ENCODE results near the gene GASK1A. TPM values are rescaled to one million over a fixed set of nuclear protein-coding genes. Genes with fewer than 3 reads are reported as not detected.

GASK1A gene
- total RNA-seq, 2 donors from 2014 or later: not detected

GRCh38 chr3:43097400-43098080, 118.4 kb downstream of the GASK1A start:
- Mint-ChIP-seq H3K36me3 (no peaks in the 10 kb centered on the region), H3K27ac (no peak overlapping the region), H3K9me3 (no peaks in the 10 kb centered on the region)
- DNase-seq (ENCODE audit: low spot score in 2 of 2): no peak
- ATAC-seq: no peak

DNA sequence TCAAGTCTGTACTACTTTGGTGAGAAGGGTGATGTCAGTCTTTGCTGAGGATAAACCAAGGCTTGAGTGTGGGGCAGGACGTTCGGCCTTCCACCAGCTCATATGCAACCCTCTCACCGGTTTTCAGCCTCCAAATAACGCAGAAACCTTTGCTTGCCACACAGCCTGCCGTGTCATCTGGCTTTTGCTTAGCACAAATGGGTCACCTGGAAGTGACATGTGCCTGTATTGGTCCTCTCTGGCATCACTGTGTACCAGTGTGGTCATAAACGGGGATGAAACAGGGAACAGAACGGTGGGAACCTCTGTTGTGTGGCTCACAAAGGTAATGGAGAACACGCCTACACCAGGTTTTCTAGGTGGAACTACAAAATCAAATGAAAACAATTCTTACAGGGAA, 119.7 kb downstream of the GASK1A start:
- no peak for ATAC-seq
- H3K9me3 Mint-ChIP-seq: no peaks in the 10 kb centered on the region
- H3K27ac Mint-ChIP-seq: no peak overlapping the region
- no peak for DNase-seq (ENCODE audit: low spot score in 2 of 2)
- H3K36me3 Mint-ChIP-seq: no peaks in the 10 kb centered on the region

DNA sequence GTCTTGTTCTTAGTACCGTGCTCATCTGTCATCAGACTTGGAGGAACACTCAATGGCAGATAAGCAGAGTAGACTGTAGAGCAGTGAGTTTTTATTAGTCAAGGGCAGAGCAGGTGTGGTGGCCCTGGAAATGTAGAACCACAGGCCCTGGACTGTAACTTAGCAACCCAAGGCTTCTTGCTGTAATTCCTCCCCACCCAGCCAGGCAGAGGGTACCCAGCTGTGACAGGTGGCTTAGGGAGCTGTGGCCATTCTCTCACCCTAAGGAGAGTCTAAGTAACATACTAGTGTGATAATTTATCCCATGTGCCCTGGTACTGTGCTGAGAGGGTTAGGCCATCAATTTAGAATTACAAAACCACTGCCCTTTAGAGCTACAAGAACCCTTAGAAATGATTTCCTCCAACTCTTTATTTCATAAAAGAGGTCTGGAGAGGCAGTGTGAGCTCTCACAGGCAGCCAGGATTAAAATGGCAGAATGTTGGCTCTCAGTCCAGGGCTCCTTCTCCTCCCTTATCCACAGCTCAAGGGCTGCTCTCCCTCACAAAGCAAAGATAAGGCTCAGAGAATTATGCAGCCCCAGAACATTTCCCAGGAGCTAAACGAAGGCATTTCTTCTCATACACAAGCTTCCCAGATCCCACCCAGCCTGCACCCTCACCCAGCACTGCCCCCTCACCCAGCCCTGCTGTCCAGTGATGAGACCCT, 123.8 kb downstream of the GASK1A start:
- Mint-ChIP-seq H3K9me3 (no peaks in the 10 kb centered on the region), H3K36me3 (no peaks in the 10 kb centered on the region), H3K27ac (no peak overlapping the region)
- ATAC-seq: no peak
- no peak for DNase-seq (ENCODE audit: low spot score in 2 of 2)

DNA sequence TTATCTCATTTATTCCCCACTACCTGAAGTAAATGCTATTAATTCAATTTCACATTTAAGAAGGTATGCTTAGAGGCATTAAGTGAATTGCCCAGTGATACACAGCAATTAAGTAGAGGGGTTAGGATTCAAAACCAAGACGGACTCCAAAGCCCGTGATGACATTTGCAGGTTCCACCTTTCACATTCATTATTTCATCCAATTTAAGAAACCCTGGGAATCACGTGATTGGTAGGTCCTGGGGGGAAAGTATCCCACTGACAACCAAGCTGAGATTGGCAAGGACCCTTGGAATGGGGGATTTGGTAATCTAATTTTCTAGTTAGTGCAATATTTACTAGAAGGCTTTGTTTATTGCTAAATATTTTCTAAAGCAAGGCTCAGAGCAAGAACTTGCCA, 124.9 kb downstream of the GASK1A start:
- Mint-ChIP-seq H3K36me3 (no peaks in the 10 kb centered on the region), H3K27ac (no peak overlapping the region), H3K9me3 (no peaks in the 10 kb centered on the region)
- DNase-seq (ENCODE audit: low spot score in 2 of 2) (no peak), ATAC-seq (no peak)

DNA sequence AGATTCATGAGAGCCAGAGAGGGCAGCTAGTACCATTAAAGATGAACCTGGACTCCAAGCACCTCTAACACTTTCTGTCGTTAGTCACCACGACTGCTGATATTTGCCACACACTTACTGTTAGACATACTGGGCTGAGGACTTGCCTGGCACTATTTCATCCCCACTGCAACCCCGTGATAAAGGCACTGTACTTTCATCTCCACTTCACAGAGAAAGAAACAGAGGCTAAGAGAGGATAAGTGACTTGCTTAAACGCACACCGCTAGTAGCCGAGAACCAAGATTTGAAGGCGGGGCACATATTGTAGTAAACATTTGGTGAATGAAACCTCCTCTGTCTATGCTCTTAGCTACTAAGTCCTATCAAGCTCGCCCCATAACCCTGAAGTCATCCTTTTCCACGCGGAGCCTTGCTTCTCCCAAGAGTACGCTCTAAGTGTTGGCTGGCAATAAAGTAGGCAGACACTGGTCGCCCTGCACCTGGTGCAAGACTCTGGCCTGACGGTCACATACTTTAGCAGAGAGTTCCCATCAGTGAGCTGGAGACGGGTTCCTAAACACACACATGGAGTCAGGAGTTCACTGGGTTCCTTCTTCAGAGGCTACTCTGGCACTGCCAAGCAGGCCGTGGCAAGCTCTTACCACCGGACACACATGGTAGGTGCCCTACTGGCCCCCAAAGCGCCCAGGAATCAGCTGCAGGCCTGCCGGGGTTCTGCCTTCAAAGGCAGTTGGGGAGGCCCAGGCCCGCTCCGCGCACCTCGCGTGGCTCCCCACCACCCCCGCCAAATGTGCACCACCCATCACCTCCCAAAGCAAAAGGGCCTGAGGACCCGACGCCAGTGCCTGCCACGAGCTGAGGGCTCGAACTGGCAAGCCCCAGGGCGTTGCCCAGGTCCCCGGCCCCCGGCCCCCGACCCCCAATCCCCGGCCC, 125.8 kb downstream of the GASK1A start:
- Mint-ChIP-seq H3K27ac (no peak overlapping the region), H3K9me3 (peaks cover 0 to 6% of the 10 kb centered on the region in 2 donors), H3K36me3 (peaks cover 0 to 6% of the 10 kb centered on the region in 2 donors)
- DNase-seq (ENCODE audit: low spot score in 2 of 2) (peak in 1 of 2 donors; percentile 27), ATAC-seq (peak; percentile 17 to 30)

- Mint-ChIP-seq H3K36me3 (peaks cover 0 to 13% of the 10 kb centered on the region in 2 donors), H3K27ac (peak within 1 kb of the TSS in 1 of 2 donors; percentile 62), H3K9me3 (peaks cover 0 to 12% of the 10 kb centered on the region in 2 donors)
- DNase-seq (ENCODE audit: low spot score in 2 of 2) (peak; percentile 88 to 90), ATAC-seq (peak; percentile 96 to 97)
These were observed 126.6 kb downstream of the GASK1A start, which contains the start of gene POMGNT2 for GRCh38 chr3:43105596-43106292. Gene POMGNT2 (minus strand): TSS chr3:43106079. CDS start chr3:43081431, 24,648 bp downstream.

DNA sequence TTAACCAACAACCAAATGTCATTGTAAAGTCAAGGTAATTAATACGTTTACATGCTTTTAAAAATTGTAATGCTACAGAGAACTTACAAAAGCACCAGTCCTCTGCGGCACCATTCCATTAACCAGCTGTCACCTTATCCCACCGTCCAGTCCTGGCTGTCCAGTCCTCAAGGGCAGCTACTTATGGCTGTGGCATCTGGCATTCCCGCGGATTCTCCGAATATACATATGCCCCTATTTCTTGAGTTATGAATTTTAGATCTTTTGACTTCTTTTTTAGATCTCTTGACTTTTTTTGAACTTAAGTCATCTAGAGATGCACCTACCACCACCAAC, 127.2 kb downstream of the GASK1A start:
- ATAC-seq: peak in 1 of 2 donors; percentile 9

More for the DNA sequence above, 127.2 kb downstream of the GASK1A start:
- Mint-ChIP-seq H3K36me3 (peaks cover 0 to 13% of the 10 kb centered on the region in 2 donors), H3K9me3 (peaks cover 0 to 12% of the 10 kb centered on the region in 2 donors), H3K27ac (peak overlapping the region in 1 of 2 donors; percentile 62)
- no peak for DNase-seq (ENCODE audit: low spot score in 2 of 2)

Other genes starting within 250 kb of the GASK1A start
- gene CCDC13, start 206.1 kb upstream of the GASK1A start, total RNA-seq: under 1 TPM; 0.34 to 0.70 TPM
- gene HIGD1A, start 174.8 kb upstream of the GASK1A start, total RNA-seq: 10 to 100 TPM; 59.5 to 67.6 TPM
- gene ACKR2, start 169.9 kb upstream of the GASK1A start, total RNA-seq: 1 to 10 TPM; 1.0 to 1.5 TPM
- gene CYP8B1, start 103.4 kb upstream of the GASK1A start, total RNA-seq: not detected
- gene ZNF662, start 73.2 kb upstream of the GASK1A start, total RNA-seq: 1 to 10 TPM in 1 of 2 donors, not detected in 1; 1.7 TPM
- gene POMGNT2, start 126.8 kb downstream of the GASK1A start, total RNA-seq: 1 to 10 TPM; 4.1 to 6.4 TPM

All from activated naive CD4-positive, alpha-beta T cell treated with anti-CD3 and anti-CD28 coated beads, Interleukin-2, amount 50 U/mL, for 72 hours (primary cell).